Urinary bladder (tissue), 4 donors: Measurements from ENCODE around the gene YTHDF1. TPM values are rescaled to one million over a fixed set of nuclear protein-coding genes. Genes with fewer than 3 reads are reported as not detected.
"Not testable (repeated sequence)": the region's sequence is repeated elsewhere in the genome, so short reads cannot be mapped to it uniquely, and the experiment has no call there.

Experiments used
- DNase-seq: peaks from one replicate; pipeline ENCODE4 v3.0.0-alpha.2; 2015; ENCODE audit errors: extremely low spot score
- H3K27ac ChIP-seq: one replicate; pipeline ENCODE4 v1.5.1; 2013; ENCODE audit warnings: low read depth, mild to moderate bottlenecking, moderate library complexity
- H3K36me3 ChIP-seq: one replicate; pipeline ENCODE4 v1.6.1; 2013; ENCODE audit warnings: mild to moderate bottlenecking, moderate library complexity; ENCODE audit not compliant: insufficient read depth
- H3K4me1 ChIP-seq: one replicate; pipeline ENCODE4 v1.6.1; 2013; ENCODE audit warnings: mild to moderate bottlenecking, moderate library complexity; ENCODE audit not compliant: insufficient read depth
- H3K4me3 ChIP-seq: one replicate; pipeline ENCODE4 v1.5.1; 2013; ENCODE audit warnings: low read depth, low read length
- WGBS: extraction: QIAGEN DNeasy Blood & Tissue Kit; methylation state at CpG from one replicate; pipeline ENCODE4 v1.1.7; 2013; 5-methylcytosine and 5-hydroxymethylcytosine counted together
- polyA plus RNA-seq: library from polyadenylated mRNA; stranded (reverse); fragments of 200-250 nt; gene quantifications from one replicate; pipeline ENCODE4 v1.2.3, GENCODE V29; 2013
- total RNA-seq: library from RNA; depleted of rRNA; stranded (reverse); fragments of >200 nt; gene quantifications from one replicate; pipeline ENCODE4 v1.2.3, GENCODE V29; 2014
- donor health status: healthy with polysubstance abuse.
- donor health status: healthy.

The YTHDF1 gene
- total and polyA plus RNA-seq, 2 donors: 16.7 to 24.0 TPM

DNA sequence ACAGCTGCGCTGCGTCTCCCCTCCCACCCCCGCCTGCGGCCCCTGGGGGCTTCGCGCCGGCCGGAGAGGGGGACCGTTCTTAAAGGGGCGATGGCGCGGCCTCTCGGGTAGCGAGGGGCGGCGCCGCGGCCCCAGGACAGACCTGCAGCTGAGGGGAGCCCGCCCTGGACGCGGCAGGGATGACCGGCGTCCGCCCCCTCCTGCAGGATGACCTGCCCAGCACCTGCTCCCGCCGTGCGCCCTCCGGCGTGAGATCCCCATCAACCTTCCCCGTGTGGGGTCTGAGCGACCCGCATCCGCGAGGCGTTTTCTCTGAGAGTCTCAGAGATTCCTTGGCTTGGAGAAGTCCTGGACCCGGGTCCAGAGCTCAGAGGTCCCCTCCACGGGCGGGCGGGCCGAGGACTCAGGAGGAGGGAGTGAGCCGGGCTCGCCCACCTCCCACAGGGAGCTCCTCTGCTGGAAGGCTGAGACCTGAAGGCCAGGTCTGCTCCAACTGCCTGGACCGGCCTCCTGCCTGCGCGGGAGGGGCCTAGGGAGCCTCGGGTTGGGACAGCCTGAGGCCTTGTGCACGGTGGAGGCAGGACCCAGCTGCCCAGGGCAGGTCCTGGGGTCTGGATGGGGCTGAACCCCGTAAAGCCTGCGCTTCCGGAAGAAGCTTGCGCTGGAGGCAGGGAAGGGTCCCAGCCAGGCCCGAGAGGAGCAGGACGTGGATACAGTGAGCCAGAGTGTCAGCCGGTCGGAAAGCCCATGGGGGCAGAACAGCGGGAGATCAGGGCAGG is 38.9 kb upstream of the YTHDF1 start:
- no peak for DNase-seq
- Histone ChIP-seq H3K4me3 (no peak overlapping the region), H3K36me3 (no peaks in the 10 kb centered on the region), H3K4me1 (peaks cover 3% of the 10 kb centered on the region), H3K27ac (no peak overlapping the region)
- WGBS: 18% methylated on average over 56 of the region's 56 CpGs

DNA sequence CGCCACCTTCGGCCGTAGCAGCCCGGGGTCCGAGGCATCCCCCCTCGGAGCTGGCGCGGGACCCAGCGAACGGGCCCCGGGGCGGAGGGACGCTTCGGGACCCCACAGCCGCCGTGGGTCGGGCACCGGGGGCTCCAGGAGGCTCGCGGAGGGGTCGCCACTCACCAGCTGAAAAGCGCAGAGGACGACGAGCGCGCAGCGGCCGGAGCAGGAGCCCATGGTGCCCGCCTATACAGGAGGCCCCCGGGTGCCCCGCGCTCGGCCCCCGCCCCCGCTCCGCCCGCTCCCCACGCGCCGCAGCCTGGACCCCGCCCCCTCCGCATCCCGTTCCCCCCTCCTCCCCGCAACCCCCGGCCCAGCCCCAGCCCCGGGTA is 38.3 kb upstream of the YTHDF1 start, which contains the start of gene NKAIN4:
NKAIN4 (minus strand) TSS at position 232 of the 374 bp plus-strand sequence; CDS start at position 219, 13 bp downstream.
- DNase-seq: no peak
- Histone ChIP-seq H3K4me1 (peaks cover 3% of the 10 kb centered on the region), H3K27ac (no peak within 1 kb of the TSS), H3K4me3 (peak within 1 kb of the TSS; percentile 34), H3K36me3 (no peaks in the 10 kb centered on the region)
- WGBS: 1% methylated on average over 46 of the region's 46 CpGs

DNA sequence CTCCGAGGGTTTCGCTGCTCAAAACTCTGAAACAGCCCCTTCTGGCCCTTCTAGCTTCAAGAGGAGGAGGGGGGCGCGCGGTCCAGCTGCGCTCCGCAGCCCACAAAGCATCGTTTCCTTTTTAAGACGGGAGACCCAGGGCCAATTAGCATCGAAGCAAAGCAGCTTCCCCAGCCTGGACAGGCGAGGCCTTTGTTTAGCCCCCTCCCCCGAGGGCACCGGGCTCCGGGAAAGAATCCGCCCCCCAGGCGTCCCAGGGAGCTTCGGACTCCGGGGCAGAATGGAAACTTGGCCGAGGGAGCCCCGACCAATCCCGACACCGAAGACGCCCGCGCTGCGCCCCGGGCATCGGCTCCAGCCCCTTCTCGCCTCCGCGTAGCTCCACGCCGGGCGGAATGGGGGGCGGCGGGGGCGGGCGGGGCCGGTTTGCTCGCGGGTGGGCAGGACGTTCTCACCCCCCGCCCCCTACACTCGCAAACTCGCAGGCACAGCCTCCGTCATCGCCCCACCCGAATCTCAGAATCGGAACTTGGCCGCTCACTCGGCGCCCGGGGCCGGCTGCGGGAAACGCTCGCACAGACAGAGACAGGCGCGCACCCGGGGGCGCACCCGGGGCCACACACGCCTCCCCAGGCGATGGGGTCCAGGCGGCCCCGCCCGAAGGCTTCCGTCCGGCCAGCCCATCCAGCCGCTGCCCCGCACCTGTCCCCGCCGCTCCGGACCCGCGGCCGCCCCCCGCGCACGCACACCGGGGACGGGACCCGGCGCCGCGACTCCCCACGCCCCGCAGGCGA is 37.7 kb upstream of the YTHDF1 start:
- under 1% methylated on average over 89 of the region's 89 CpGs for WGBS
- peaks cover 3% of the 10 kb centered on the region for H3K4me1 ChIP-seq
- no peaks in the 10 kb centered on the region for H3K36me3 ChIP-seq
- peak; percentile 43 for DNase-seq
- H3K27ac ChIP-seq: no peak overlapping the region
- H3K4me3 ChIP-seq: peak overlapping the region; percentile 34

DNA sequence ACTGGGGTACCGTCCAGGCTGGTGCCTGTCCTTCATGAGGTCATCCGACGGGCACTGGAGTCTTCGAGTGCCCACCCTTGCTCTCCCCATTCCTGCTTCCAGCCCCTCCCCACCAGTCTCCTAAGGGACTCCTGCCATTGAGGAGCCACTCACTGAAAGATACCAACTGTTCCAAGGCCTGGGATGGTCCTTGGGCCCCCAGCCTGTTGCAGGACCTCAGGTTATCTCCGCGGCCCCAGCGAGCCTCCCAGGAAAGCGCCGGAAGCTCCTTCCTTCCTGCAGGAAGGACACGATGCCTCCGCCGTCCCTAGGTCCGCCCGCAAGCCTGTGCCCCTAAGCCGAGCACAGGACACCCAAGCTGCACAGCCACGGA is 37.1 kb upstream of the YTHDF1 start:
- Histone ChIP-seq H3K36me3 (no peaks in the 10 kb centered on the region), H3K27ac (no peak overlapping the region), H3K4me1 (peaks cover 3% of the 10 kb centered on the region), H3K4me3 (no peak overlapping the region)
- 17% methylated on average over 16 of the region's 16 CpGs for WGBS
- no peak for DNase-seq

DNA sequence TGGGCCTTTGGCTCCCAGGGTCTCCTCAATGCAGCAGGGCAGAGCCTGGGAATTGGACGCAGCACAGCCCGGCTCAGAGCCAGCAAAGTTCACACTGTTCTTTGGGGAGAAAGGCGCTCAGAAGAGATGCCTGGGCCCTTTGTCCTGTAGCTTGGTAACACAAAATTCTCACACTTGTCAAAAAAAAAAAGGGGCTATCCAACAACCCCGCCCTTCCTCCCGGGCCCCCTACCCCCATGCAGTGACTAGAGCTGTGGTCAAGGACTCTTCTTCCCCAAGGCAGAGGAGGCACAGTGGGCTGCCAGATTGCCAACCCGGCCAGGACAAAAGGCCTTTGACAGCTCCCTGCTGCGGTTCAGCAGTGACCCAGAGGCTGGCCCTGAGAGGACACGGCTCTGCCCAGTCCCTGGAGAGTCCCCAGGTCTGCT is 36.4 kb upstream of the YTHDF1 start:
- Histone ChIP-seq H3K4me3 (no peak overlapping the region), H3K27ac (no peak overlapping the region), H3K36me3 (no peaks in the 10 kb centered on the region), H3K4me1 (peaks cover 3% of the 10 kb centered on the region)
- 73% methylated on average over 8 of the region's 8 CpGs for WGBS
- DNase-seq: no peak

DNA sequence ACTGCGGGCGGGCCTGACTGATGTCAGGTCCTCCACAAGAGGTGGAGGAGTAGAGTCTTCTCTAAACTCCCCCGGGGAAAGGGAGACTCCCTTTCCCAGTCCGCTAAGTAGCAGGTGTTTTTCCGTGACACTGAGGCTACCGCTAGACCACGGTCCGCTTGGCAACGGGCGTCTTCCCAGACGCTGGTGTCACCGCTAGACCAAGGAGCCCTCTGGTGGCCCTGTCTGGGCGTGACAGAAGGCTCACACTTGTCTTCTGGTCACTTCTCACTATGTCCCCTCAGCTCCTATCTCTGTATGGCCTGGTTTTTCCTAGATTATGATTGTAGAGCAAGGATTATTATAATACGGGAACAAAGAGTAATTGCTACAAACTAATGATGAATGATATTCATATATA is 35.4 kb upstream of the YTHDF1 start:
- 52% methylated on average over 12 of the region's 14 CpGs for WGBS
- H3K4me1 ChIP-seq, DNase-seq, H3K4me3 ChIP-seq, H3K36me3 ChIP-seq, H3K27ac ChIP-seq: not testable (repeated sequence)

DNA sequence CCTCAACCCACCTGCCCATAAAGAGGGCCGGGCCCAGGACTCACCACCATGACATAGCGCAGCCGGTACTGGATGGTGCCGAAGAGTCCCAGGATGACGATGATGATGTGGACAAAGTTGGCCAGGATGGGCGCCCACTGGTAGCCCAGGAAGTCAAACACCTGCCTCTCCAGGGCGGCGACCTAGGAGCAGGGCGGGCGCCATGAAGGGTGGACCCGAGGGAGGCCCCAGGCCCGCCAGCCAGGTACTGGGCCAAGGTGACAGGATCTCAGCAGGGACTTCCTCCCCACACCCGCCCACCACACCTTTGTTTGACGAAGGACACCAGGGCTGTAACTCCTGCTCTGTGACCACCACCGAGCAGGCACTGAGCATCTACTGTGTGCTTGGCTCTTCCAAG is 34.0 kb upstream of the YTHDF1 start:
- 90% methylated on average over 15 of the region's 15 CpGs for WGBS
- Histone ChIP-seq H3K27ac (no peak overlapping the region), H3K36me3 (no peaks in the 10 kb centered on the region), H3K4me1 (peaks cover 3% of the 10 kb centered on the region), H3K4me3 (no peak overlapping the region)
- DNase-seq: no peak

DNA sequence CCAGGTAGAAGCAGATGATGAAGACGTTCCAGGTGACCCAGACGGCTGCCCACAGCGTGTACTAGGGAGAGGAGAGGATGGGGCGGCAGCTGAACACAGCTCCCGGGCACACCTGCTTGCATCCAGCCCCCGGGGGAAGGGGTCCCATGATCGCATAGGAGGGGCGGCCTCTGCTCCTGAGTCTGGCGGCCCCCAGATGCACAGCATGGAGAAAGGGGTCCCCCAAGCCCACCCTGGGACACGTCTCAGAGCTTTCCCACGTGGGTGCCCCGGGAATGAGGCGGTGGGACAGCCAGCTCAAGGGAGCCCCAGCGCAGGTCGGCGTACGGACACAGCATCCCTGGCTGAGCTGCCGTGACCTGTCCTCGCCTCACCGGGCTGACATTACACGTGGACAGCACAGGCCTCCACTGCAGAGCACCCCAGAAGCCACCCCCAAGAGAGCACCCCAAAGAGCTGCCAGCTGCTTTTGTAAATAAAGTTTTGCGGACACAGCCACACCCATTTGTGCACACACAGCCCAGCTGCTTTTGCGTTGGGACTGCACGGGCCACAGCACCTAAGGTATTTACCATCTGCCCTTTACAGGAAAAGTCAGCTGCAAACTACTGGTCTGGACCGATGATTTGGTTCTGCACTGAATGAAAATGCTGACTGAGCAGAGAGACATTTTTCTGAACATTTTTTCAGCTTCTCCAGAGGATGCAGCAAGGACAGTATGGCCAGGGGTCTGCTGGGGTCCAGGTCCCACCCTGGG is 33.1 kb upstream of the YTHDF1 start:
- peaks cover 3% of the 10 kb centered on the region for H3K4me1 ChIP-seq
- no peak for DNase-seq
- 79% methylated on average over 25 of the region's 25 CpGs for WGBS
- H3K27ac ChIP-seq: no peak overlapping the region
- H3K36me3 ChIP-seq: no peaks in the 10 kb centered on the region
- no peak overlapping the region for H3K4me3 ChIP-seq

DNA sequence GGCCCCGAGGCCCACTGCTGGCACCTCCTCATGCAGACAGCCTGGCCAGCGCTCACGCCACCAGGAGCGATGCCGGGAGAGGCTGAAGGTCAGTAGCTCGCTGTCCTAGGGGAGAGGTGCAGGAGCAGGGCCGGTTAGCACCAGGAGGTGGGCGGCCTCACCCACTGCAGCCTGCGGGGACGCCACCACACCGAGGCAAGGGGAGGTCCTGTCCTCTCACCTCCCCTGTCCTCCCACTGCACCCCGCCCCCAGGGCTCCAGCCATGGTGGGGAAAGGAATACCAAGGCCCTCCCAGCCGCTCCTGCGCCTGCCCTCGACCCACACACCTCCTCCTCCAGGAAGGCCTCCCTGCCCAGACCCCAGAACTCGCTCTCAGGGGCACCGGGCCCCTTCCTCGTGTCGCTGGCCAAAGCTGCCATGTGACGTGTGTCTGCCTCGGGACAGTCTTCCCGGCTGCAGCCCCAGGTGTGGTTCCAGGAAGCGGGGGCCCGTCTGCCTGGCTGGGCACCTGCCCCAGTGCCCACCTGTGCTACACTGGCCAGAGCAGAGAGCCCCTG is 31.8 kb upstream of the YTHDF1 start:
- no peak overlapping the region for H3K27ac ChIP-seq
- no peak overlapping the region for H3K4me3 ChIP-seq
- no peaks in the 10 kb centered on the region for H3K4me1 ChIP-seq
- 84% methylated on average over 24 of the region's 24 CpGs for WGBS
- DNase-seq: no peak
- H3K36me3 ChIP-seq: no peaks in the 10 kb centered on the region

DNA sequence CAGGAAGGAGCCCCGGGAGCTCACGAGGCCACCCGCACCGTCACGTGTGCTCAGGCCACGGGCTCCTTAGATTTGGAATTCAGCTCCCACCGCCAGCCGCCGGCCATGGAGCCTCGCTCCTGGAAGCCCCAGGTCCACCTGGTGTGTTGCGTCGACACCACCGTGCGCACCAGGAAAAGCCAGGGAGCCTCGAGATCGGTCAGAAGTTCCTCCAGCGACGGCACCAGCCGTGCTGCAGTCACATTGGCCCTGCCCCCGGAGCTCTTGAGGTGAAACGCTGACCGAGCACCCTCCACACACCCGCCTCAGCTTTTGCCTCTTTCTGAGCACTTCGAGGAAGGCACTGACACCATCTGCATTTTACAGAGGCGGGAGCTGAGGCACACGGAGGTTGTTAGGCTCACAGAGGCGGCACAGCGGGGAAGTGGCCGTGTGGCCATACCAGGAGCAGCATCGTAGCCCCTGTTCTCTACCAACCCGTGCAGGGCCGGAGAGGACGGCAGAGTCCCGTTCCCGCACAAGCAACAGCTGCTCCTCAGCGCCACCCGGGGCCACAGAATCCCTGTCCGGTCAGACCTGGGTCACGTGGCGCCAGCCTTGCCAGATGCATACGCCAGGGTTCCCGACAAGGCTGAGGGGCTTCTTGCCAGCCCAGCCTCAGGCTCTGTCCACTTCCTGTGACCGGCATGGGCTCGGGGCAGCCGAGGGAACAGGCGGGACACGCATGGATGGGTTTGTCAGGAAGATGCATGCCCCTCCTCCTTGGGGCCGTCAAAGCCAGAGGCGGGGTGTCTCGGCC is 30.8 kb upstream of the YTHDF1 start:
- no peaks in the 10 kb centered on the region for H3K36me3 ChIP-seq
- 64% methylated on average over 50 of the region's 50 CpGs for WGBS
- H3K4me1 ChIP-seq: no peaks in the 10 kb centered on the region
- no peak for DNase-seq
- H3K27ac ChIP-seq: no peak overlapping the region
- H3K4me3 ChIP-seq: no peak overlapping the region

DNA sequence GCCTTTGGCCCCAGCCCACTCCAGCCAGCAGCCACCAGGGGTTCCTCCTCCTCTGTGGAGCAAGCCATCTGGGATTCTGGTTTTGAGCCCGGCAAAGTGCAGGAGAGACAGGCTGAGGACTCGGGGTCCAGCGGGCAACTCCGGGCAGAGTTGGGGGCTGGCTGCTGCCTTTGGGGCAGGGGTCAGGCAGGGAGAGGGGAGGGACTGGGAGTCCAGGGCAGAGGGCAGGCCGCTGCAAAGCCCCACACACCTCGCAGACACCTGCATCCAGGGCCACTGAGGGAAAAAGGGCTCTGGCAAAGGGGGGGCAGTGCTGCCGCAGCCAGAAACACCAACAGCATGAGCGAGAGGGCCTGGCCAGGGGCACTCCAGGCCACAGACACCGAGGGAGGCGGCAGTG is 28.5 kb upstream of the YTHDF1 start:
- 89% methylated on average over 10 of the region's 10 CpGs for WGBS
- H3K4me1 ChIP-seq: no peaks in the 10 kb centered on the region
- no peak for DNase-seq
- H3K4me3 ChIP-seq: no peak overlapping the region
- no peak overlapping the region for H3K27ac ChIP-seq
- H3K36me3 ChIP-seq: no peaks in the 10 kb centered on the region

DNA sequence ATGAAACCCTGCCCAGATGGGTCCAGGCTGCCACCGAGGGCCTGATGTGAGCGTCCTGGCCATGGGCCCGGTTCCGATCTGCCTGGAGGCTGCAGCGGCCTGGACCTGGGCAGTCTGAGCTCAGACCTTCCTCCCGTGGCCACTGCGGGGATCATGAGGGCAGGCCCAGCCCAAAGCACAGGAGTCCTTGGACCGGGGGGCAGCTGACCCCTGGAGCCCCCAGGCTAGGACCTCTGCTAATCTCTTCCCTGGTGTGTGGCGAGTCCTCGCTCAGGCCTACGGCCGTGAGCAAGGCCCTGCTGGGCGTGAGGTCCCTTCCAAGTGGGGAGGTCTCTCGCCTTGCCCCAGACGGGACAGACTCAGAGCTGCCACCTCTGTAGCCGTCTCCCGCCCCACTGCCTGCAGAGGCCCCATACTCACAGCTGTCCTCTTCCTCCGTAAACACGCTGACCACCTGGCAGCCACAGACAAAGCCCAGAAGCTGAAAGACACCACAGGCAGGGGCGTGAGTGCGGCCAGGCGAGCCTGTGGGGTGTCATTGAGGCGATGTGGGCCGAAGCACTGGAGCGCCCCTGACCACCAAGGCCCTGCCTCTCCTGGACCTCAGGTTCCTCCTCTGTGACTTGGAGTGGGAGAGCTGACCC is 27.8 kb upstream of the YTHDF1 start:
- H3K27ac ChIP-seq: no peak overlapping the region
- no peaks in the 10 kb centered on the region for H3K4me1 ChIP-seq
- DNase-seq: no peak
- WGBS: 79% methylated on average over 25 of the region's 25 CpGs
- H3K36me3 ChIP-seq: no peaks in the 10 kb centered on the region
- no peak overlapping the region for H3K4me3 ChIP-seq
